Stimulated activated CD4-positive, alpha-beta T cell treated with anti-CD3 and anti-CD28 coated beads, Interleukin-1b, Interleukin-23, amount 100 ng/mL, for 24 hours (primary cell): Measurements from ENCODE around the gene OBP2B.
"Not testable (repeated sequence)": the region's sequence is repeated elsewhere in the genome, so short reads cannot be mapped to it uniquely, and the experiment has no call there.

Experiments used
- DNase-seq, 4 experiments: peaks; one replicate each; pipeline ENCODE4 v3.0.0-alpha.2; 2020; ENCODE audit warnings: low read depth in 4 of 4, low spot score in 1 of 4

OBP2B gene

GRCh38 chr9:133208880-133209300 lies at the start of gene OBP2B:
OBP2B (minus strand) TSS chr9:133209250; CDS start chr9:133209199, 51 bp downstream.
- DNase-seq, result not testable (repeated sequence)

- DNase-seq, result no peak
Observed at GRCh38 chr9:133258061-133259015, 49.3 kb upstream of the OBP2B start.

- no peak for DNase-seq
Observed at GRCh38 chr9:133257465-133257956, 48.5 kb upstream of the OBP2B start.

- DNase-seq, result no peak
Observed at GRCh38 chr9:133256686-133257091, 47.6 kb upstream of the OBP2B start.

GRCh38 chr9:133256136-133256461 lies 47.0 kb upstream of the OBP2B start:
- DNase-seq, result no peak

- no peak for DNase-seq
Observed at GRCh38 chr9:133255371-133256135, 46.5 kb upstream of the OBP2B start.

- no peak for DNase-seq
Observed at GRCh38 chr9:133254471-133254870, 45.4 kb upstream of the OBP2B start.

- DNase-seq, result no peak
Observed at GRCh38 chr9:133253268-133253667, 44.2 kb upstream of the OBP2B start.

- DNase-seq, result no peak
Observed at GRCh38 chr9:133252301-133253020, 43.4 kb upstream of the OBP2B start.

GRCh38 chr9:133251773-133252172 lies 42.7 kb upstream of the OBP2B start:
- no peak for DNase-seq

GRCh38 chr9:133251221-133251620 lies 42.2 kb upstream of the OBP2B start:
- DNase-seq, result not testable (repeated sequence)

GRCh38 chr9:133250741-133251170 lies 41.7 kb upstream of the OBP2B start:
- no peak for DNase-seq

GRCh38 chr9:133249337-133249736 lies 40.3 kb upstream of the OBP2B start:
- DNase-seq, result no peak

GRCh38 chr9:133248726-133249295 lies 39.8 kb upstream of the OBP2B start:
- DNase-seq, result no peak

- DNase-seq, result no peak
Observed at GRCh38 chr9:133247632-133248031, 38.6 kb upstream of the OBP2B start.

- no peak for DNase-seq
Observed at GRCh38 chr9:133246991-133247390, 37.9 kb upstream of the OBP2B start.

GRCh38 chr9:133246562-133246961 lies 37.5 kb upstream of the OBP2B start:
- DNase-seq, result no peak

GRCh38 chr9:133242991-133243390 lies 33.9 kb upstream of the OBP2B start:
- DNase-seq, result no peak

GRCh38 chr9:133242241-133242640 lies 33.2 kb upstream of the OBP2B start:
- no peak for DNase-seq

GRCh38 chr9:133239533-133240090 lies 30.6 kb upstream of the OBP2B start:
- no peak for DNase-seq
